Heart left ventricle (tissue), 16 donors: Measurements from ENCODE around the gene ARHGAP15. TPM values are rescaled to one million over a fixed set of nuclear protein-coding genes. Genes with fewer than 3 reads are reported as not detected.
A peak's percentile ranks its signal among the peaks of the same experiment; 100 is the strongest.

Source experiments
- ATAC-seq, 4 donors: fragments of 200-7000 bp; cut with Tn5 transposase; one replicate each; pipeline ENCODE4 v1.9.1; 2020 to 2022; ENCODE audit warnings: moderate library complexity in 4 of 4, mild to moderate bottlenecking in 3 of 4, moderate number of reproducible peaks in 1 of 4
- DNase-seq, 5 donors: peaks; one replicate each; pipeline ENCODE4 v3.0.0-alpha.2; 2020
- H3K27ac ChIP-seq, 12 donors: fragments of 200-600 bp; sonication (generic) in 4 of 12; one replicate each; pipeline versions ENCODE4 v1.5.0 to v1.8.0; 2016 to 2022; ENCODE audit warnings: mild to moderate bottlenecking in 2 of 12
- H3K27me3 ChIP-seq, 9 donors: fragments of 200-600 bp; sonication (generic) in 2 of 9; one replicate each; pipeline versions ENCODE4 v1.5.1 to v1.8.0; 2016 to 2022; ENCODE audit warnings: mild to moderate bottlenecking in 3 of 9
- H3K36me3 ChIP-seq, 9 donors: fragments of 200-600 bp; sonication (generic) in 2 of 9; one replicate each; pipeline versions ENCODE4 v1.5.0 to v1.8.0; 2018 to 2022; ENCODE audit warnings: mild to moderate bottlenecking in 2 of 9
- H3K4me1 ChIP-seq, 12 donors: fragments of 200-600 bp; sonication (generic) in 4 of 12; one replicate each; pipeline versions ENCODE4 v1.5.0 to v1.8.0; 2016 to 2022; ENCODE audit warnings: mild to moderate bottlenecking in 3 of 12
- H3K4me3 ChIP-seq, 12 donors: fragments of 200-600 bp; sonication (generic) in 4 of 12; one replicate each; pipeline versions ENCODE4 v1.5.0 to v1.8.0; 2017 to 2022; ENCODE audit warnings: mild to moderate bottlenecking in 9 of 12, moderate library complexity in 4 of 12
- H3K9me3 ChIP-seq, 12 donors: fragments of 200-600 bp; sonication (generic) in 4 of 12; one replicate each; pipeline versions ENCODE4 v1.5.0 to v1.8.0; 2016 to 2022; ENCODE audit warnings: mild to moderate bottlenecking in 1 of 12
- CTCF ChIP-seq, 12 donors: fragments of 200-600 bp; sonication (generic) in 4 of 12; IDR thresholded peaks; one replicate each; pipeline versions ENCODE4 v1.5.0 to v1.8.0; 2018 to 2022; ENCODE audit warnings: antibody characterized with exemption in 12 of 12, mild to moderate bottlenecking in 5 of 12
- POLR2A ChIP-seq, 2 donors: fragments of 450-650 bp; IDR thresholded peaks; one replicate each; pipeline ENCODE4 v1.6.1; 2017; ENCODE audit warnings: antibody characterized with exemption in 2 of 2, mild to moderate bottlenecking in 2 of 2, moderate library complexity in 2 of 2
- WGBS, 4 donors: extraction: QIAGEN DNeasy Blood & Tissue Kit in 2 of 4; methylation state at CpG; one replicate each; pipeline versions ENCODE4 v1.1.5 to v1.1.7; 2013 to 2018; 5-methylcytosine and 5-hydroxymethylcytosine counted together
- intact Hi-C, 10 donors: fragments of 100-400 bp; cut with DNase I; formaldehyde crosslinking; loops; one replicate each; pipeline versions ENCODE4 v1.11.1 to v1.14.2; 2022
- polyA plus RNA-seq, 2 donors: library from polyadenylated mRNA; stranded (reverse); fragments of 200-250 nt; gene quantifications; one replicate each; pipeline ENCODE4 v1.2.3, GENCODE V29; 2013
- total RNA-seq, 9 donors: library from RNA; depleted of rRNA in 2 of 9; stranded (reverse); fragments of >200 nt in 2 of 9; fragmentation: NEBNext Ultra II Directional in 3 of 9; extraction: Animal tissue kit (Norgen Biotek cat#: 25700) in 3 of 9; gene quantifications; one replicate each; pipeline versions ENCODE4 v1.1.0 to v1.2.4, GENCODE V29; 2016 to 2023
- donor health status: ischemic (EF 13 %, LVEDD 7.1; RV severe dilation, severe dysfunction).
- donor health status: healthy with polysubstance abuse.
- donor health status: DM: no; HTN: yes; CAD: no.
- donor health status: DM: no; HTN: no; CAD: no.
- donor health status: ischemic (EF 25% LVEDD 6.9; RV normal size, moderate dysfunction).
- donor health status: ischemic (EF 25% LVEDD 5.7; RV mildly dilated, moderate dysfunction).
- donor health status: healthy.
- donor health status: DM: yes; HTN: yes; CAD: no.
- donor health status: ischemic (EF 35%, LVEDD 5.7; RV mildly dilated, moderate dysfunction).
- donor health status: nonischemic (EF 11% LVEDD 7.7; RV severe dilation, severe dysfunction).
- donor health status: DM: yes; HTN: yes; CAD: no.
- donor health status: PGD.
- donor health status: ischemic (EF 29% LVEDD 5.4; RV normal size, mild dysfunction).
- donor health status: nonischemic (EF 23%, LVEDD 6.1; RV moderate dilation, normal function).

Gene ARHGAP15
- total and polyA plus RNA-seq, 11 donors = 1.3 to 8.7 (median 3.3) TPM

DNA sequence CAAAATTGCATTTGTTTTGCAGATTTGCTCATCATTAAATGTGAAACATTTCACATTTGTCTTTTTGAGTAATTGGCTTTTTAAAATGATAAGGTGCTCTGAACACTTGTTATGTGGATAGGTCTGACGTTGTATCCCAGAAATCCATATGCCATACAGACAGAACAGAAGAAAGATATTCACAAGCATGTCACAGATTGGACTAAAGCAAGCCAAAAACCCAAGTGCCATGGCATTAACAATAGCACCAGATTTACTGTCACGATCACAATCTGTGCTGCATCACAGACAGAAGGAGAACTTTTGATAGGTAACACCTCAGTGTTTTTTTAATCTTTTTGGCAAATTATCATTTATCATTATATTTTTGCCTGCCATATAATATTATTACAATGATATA is 272.6 kb downstream of the ARHGAP15 start:
- Histone ChIP-seq H3K27ac (no peak overlapping the region), H3K4me1 (peaks cover 0 to 5% (median 0%) of the 10 kb centered on the region in 12 donors), H3K36me3 (no peaks in the 10 kb centered on the region), H3K4me3 (no peak overlapping the region), H3K27me3 (no peaks in the 10 kb centered on the region), H3K9me3 (peaks cover 0 to 3% (median 0%) of the 10 kb centered on the region in 12 donors)
- ATAC-seq (no peak), DNase-seq (no peak)
- no peak for TF ChIP-seq CTCF (IDR thresholded peaks at IDR 0.05)
- TF ChIP-seq POLR2A (IDR thresholded peaks at IDR 0.05) = no peak
- intact Hi-C loops = no loop called here
- 71 to 79% (median 77%) methylated on average over 2 of the region's 2 CpGs for WGBS, 4 donors

- Histone ChIP-seq H3K27me3 (no peaks in the 10 kb centered on the region), H3K4me3 (no peak overlapping the region), H3K27ac (no peak overlapping the region), H3K36me3 (no peaks in the 10 kb centered on the region), H3K4me1 (peaks cover 0 to 5% (median 0%) of the 10 kb centered on the region in 12 donors), H3K9me3 (peaks cover 0 to 3% (median 0%) of the 10 kb centered on the region in 12 donors)
- intact Hi-C loops = no loop called here
- 71 to 79% (median 73%) methylated on average over 2 of the region's 2 CpGs for WGBS, 4 donors
- TF ChIP-seq POLR2A (IDR thresholded peaks at IDR 0.05) = no peak
- TF ChIP-seq CTCF (IDR thresholded peaks at IDR 0.05) = no peak
- ATAC-seq = peak in 1 of 4 donors; percentile 24
- DNase-seq = no peak
Observed at GRCh38 chr2:143402451-143402850, 273.2 kb downstream of the ARHGAP15 start.

DNA sequence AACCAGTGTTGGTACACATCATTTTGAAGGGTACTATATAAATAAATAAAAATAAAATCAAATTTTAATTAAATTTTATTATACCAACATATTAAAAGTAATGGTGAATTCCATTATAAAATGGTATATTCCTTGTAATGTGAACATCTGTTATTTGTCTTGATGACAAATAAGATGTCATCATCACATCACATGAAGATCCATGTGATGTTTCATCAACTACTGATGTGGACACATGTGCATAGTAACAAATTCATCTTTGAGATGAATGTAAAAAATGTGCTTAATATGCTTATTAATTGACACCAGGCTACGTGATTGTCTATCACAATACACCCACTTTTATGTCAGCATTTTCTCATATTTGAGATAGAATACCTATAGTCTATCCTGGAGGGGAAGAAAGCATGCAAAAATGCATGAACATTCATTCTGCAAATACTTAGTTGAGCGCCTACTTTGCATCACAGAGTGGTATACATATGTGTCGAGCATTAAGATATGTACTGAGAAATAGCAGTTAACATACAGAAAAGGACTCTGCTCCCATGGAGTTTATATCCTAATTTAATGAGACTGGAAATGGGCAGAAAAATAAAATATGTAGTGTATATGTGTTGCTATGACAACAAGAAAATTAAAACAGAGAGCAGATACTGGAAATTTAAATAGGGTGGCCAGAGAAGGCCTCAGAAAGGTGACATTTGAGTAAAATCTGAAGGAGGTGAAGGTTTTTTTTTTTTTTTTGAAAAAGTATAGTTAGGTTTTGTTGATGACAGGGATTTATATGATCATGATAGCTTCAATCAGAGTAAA is 281.1 kb downstream of the ARHGAP15 start:
- intact Hi-C loops = no loop called here
- no peak for TF ChIP-seq POLR2A (IDR thresholded peaks at IDR 0.05)
- TF ChIP-seq CTCF (IDR thresholded peaks at IDR 0.05) = no peak
- H3K4me1 ChIP-seq = no peaks in the 10 kb centered on the region
- H3K4me3 ChIP-seq = no peak overlapping the region
- WGBS, 4 donors = 88 to 91% (median 90%) methylated on average over 3 of the region's 3 CpGs
- no peak overlapping the region for H3K27ac ChIP-seq
- ATAC-seq (no peak), DNase-seq (no peak)
- H3K36me3 ChIP-seq = no peaks in the 10 kb centered on the region
- H3K27me3 ChIP-seq = no peaks in the 10 kb centered on the region
- peaks cover 0 to 3% (median 0%) of the 10 kb centered on the region in 12 donors for H3K9me3 ChIP-seq

GRCh38 chr2:143415571-143415970 is 286.4 kb downstream of the ARHGAP15 start:
- Histone ChIP-seq H3K4me3 (no peak overlapping the region), H3K9me3 (peaks cover 0 to 2% (median 0%) of the 10 kb centered on the region in 12 donors), H3K4me1 (no peaks in the 10 kb centered on the region), H3K27me3 (no peaks in the 10 kb centered on the region), H3K27ac (no peak overlapping the region), H3K36me3 (no peaks in the 10 kb centered on the region)
- no peak for ATAC-seq
- intact Hi-C loops = no loop called here
- TF ChIP-seq POLR2A (IDR thresholded peaks at IDR 0.05) = no peak
- TF ChIP-seq CTCF (IDR thresholded peaks at IDR 0.05) = no peak
- no peak for DNase-seq
- WGBS, 4 donors = 81 to 85% (median 82%) methylated on average over 4 of the region's 4 CpGs
